ENCODE measurements around the gene RFC1.

DNA sequence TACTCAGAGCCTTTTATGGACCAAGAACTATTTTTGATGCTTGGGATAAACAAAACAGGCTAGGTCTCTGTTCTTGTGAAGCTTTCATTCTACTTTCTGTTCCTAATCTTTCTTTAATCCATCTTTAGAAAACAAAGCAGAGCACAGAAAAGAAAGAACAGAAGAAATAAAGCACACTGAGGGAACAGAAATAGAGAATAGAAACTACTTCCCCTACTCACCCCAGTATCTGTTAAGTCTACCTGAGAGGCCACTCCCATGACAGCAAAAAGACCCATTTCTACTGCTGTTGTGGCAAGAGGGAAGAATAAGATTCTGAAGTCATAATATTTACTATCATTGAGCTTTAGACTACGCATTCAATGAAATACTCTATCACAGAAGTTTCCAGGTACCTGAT lies 9.2 kb downstream of the RFC1 start:
- TF ChIP-seq, protein P1, sequence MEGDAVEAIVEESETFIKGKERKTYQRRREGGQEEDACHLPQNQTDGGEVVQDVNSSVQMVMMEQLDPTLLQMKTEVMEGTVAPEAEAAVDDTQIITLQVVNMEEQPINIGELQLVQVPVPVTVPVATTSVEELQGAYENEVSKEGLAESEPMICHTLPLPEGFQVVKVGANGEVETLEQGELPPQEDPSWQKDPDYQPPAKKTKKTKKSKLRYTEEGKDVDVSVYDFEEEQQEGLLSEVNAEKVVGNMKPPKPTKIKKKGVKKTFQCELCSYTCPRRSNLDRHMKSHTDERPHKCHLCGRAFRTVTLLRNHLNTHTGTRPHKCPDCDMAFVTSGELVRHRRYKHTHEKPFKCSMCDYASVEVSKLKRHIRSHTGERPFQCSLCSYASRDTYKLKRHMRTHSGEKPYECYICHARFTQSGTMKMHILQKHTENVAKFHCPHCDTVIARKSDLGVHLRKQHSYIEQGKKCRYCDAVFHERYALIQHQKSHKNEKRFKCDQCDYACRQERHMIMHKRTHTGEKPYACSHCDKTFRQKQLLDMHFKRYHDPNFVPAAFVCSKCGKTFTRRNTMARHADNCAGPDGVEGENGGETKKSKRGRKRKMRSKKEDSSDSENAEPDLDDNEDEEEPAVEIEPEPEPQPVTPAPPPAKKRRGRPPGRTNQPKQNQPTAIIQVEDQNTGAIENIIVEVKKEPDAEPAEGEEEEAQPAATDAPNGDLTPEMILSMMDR (IDR thresholded peaks at IDR 0.05) = no peak
- TF ChIP-seq POLR2A (IDR thresholded peaks at IDR 0.05) = no peak

All from prostate gland (tissue), 2 donors.